22Rv1 (cell line): ENCODE measurements around the gene RERE.

Source experiments
- ZFX ChIP-seq: fragments of 450-650 bp; IDR thresholded peaks from 2 replicates; pipeline ENCODE4 v1.6.1; 2017; ENCODE audit warnings: antibody characterized with exemption, borderline replicate concordance
- TF ChIP-seq, protein P1 (sequence below): fragments of 450-650 bp; IDR thresholded peaks from 2 replicates; pipeline ENCODE4 v1.5.1; 2017; ENCODE audit warnings: mild to moderate bottlenecking

DNA sequence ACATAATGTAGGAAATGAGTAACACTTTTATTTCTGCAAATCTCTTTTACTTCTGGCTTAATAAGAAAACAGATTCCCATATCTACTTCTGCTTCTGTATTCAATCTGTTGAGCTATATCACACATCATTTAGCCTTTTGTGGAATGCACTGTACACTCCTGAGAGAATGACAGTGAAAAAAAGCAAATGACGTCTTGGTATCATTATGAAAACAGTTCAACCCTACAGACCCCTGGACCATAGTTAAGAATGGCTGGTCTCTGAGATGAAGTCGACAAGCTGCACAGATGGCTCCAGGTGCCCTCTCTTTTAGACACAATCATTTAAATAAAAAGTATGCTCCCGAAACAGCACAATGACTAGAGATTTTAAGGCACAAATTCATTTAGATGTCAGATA is 247.0 kb downstream of the RERE start:
- TF ChIP-seq, protein P1, sequence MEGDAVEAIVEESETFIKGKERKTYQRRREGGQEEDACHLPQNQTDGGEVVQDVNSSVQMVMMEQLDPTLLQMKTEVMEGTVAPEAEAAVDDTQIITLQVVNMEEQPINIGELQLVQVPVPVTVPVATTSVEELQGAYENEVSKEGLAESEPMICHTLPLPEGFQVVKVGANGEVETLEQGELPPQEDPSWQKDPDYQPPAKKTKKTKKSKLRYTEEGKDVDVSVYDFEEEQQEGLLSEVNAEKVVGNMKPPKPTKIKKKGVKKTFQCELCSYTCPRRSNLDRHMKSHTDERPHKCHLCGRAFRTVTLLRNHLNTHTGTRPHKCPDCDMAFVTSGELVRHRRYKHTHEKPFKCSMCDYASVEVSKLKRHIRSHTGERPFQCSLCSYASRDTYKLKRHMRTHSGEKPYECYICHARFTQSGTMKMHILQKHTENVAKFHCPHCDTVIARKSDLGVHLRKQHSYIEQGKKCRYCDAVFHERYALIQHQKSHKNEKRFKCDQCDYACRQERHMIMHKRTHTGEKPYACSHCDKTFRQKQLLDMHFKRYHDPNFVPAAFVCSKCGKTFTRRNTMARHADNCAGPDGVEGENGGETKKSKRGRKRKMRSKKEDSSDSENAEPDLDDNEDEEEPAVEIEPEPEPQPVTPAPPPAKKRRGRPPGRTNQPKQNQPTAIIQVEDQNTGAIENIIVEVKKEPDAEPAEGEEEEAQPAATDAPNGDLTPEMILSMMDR: no peak
- no peak for TF ChIP-seq ZFX
